CD4-positive, alpha-beta T cell treated with Interleukin-15 for 4 hours (primary cell): Measurements from ENCODE around the gene NEK2.
"Not testable (repeated sequence)": the region's sequence is repeated elsewhere in the genome, so short reads cannot be mapped to it uniquely, and the experiment has no call there.

ENCODE experiments used
- DNase-seq: peaks from one replicate; pipeline ENCODE4 v3.0.0-alpha.2; 2020; ENCODE audit warnings: low spot score

Gene NEK2

GRCh38 chr1:211695135-211695816 lies 19.9 kb upstream of the NEK2 start:
- DNase-seq, result no peak

GRCh38 chr1:211693911-211694310 lies 18.5 kb upstream of the NEK2 start:
- not testable (repeated sequence) for DNase-seq

- DNase-seq, result no peak
These were observed 13.0 kb upstream of the NEK2 start for GRCh38 chr1:211688421-211688820.

GRCh38 chr1:211687462-211688215 lies 12.2 kb upstream of the NEK2 start:
- peak; percentile 24 for DNase-seq

- no peak for DNase-seq
These were observed 10.4 kb upstream of the NEK2 start for GRCh38 chr1:211685823-211686222.

- DNase-seq, result no peak
These were observed 9.4 kb upstream of the NEK2 start for GRCh38 chr1:211684791-211685190.

GRCh38 chr1:211684331-211684730 lies 8.9 kb upstream of the NEK2 start:
- no peak for DNase-seq

- DNase-seq, result no peak
These were observed 8.2 kb upstream of the NEK2 start for GRCh38 chr1:211683396-211684297.

GRCh38 chr1:211682186-211682585 lies 6.8 kb upstream of the NEK2 start:
- DNase-seq, result not testable (repeated sequence)

GRCh38 chr1:211680752-211681327 lies 5.4 kb upstream of the NEK2 start:
- DNase-seq, result peak; percentile 83

GRCh38 chr1:211677659-211678058 lies 2.2 kb upstream of the NEK2 start:
- DNase-seq, result no peak

GRCh38 chr1:211676761-211677160 lies 1.3 kb upstream of the NEK2 start:
- no peak for DNase-seq

GRCh38 chr1:211676106-211676583 lies 724 bp upstream of the NEK2 start:
- DNase-seq, result no peak

- no peak for DNase-seq
These were observed 8.3 kb downstream of the NEK2 start for GRCh38 chr1:211667065-211667617.

GRCh38 chr1:211660718-211661222 lies 14.7 kb downstream of the NEK2 start:
- no peak for DNase-seq

GRCh38 chr1:211656728-211657127 lies 18.7 kb downstream of the NEK2 start:
- no peak for DNase-seq

- peak; percentile 74 for DNase-seq
These were observed 20.3 kb downstream of the NEK2 start for GRCh38 chr1:211654838-211655787.

GRCh38 chr1:211653959-211654496 lies 21.4 kb downstream of the NEK2 start:
- no peak for DNase-seq

- no peak for DNase-seq
These were observed 22.1 kb downstream of the NEK2 start for GRCh38 chr1:211653293-211653692.

- no peak for DNase-seq
These were observed 23.1 kb downstream of the NEK2 start for GRCh38 chr1:211652371-211652770.
